H1 (cell line): ENCODE data around the gene BRPF3. TPM values are rescaled to one million over a fixed set of nuclear protein-coding genes. Genes with fewer than 3 reads are reported as not detected.

Experiments
- CTCF ChIA-PET: fragments of 300-600 bp; sonication (Branson Sonifier 250); formaldehyde crosslinking; loops from one replicate; lab custom pipeline; 2021; ENCODE audit not compliant: partially characterized antibody; lab: Charles Lee
- POLR2A ChIA-PET: fragments of 300-600 bp; sonication (Branson Sonifier 250); formaldehyde crosslinking; loops from one replicate; lab custom pipeline; 2021; ENCODE audit warnings: inconsistent platforms; ENCODE audit not compliant: partially characterized antibody; lab: Charles Lee
- DNase-seq, 2 experiments: peaks; one replicate each; pipeline versions ENCODE4 v3.0.0 to v3.0.0-alpha.2; 2010 to 2022; ENCODE audit warnings: low spot score in 2 of 2, low read depth in 1 of 2, mixed read lengths in 1 of 2
- FAIRE-seq: peaks from 2 replicates; lab custom pipeline; 2011; peaks lifted over from hg19 to GRCh38; lab: Jason Lieb, UNC
- H2AFZ ChIP-seq: 2 replicates; pipeline ENCODE4 v1.8.1; 2012; ENCODE audit warnings: low read length, inconsistent platforms
- H2AK5ac ChIP-seq: 2 replicates; pipeline ENCODE4 v1.6.1; 2013; ENCODE audit warnings: low read depth, low read length
- H2BK120ac ChIP-seq: replicated peaks from 2 replicates; pipeline ENCODE3; 2013; ENCODE audit warnings: low read depth, low read length, inconsistent platforms
- H2BK12ac ChIP-seq: 2 replicates; pipeline ENCODE4 v1.6.1; 2013; ENCODE audit warnings: low read depth, low read length
- H2BK15ac ChIP-seq: 2 replicates; pipeline ENCODE4 v1.6.1; 2013; ENCODE audit warnings: low read length
- H2BK20ac ChIP-seq: 2 replicates; pipeline ENCODE4 v1.6.1; 2013; ENCODE audit warnings: low read length
- H2BK5ac ChIP-seq: 2 replicates; pipeline ENCODE4 v1.6.1; 2013; ENCODE audit warnings: low read depth, low read length
- H3K14ac ChIP-seq: 2 replicates; pipeline ENCODE4 v1.6.1; 2013; ENCODE audit warnings: inconsistent platforms; ENCODE audit not compliant: insufficient read length
- H3K18ac ChIP-seq: 2 replicates; pipeline ENCODE4 v1.6.1; 2013; ENCODE audit warnings: low read length; ENCODE audit errors: extremely low read depth
- H3K23ac ChIP-seq: 2 replicates; pipeline ENCODE4 v1.6.1; 2013; ENCODE audit warnings: inconsistent platforms; ENCODE audit not compliant: insufficient read length
- H3K23me2 ChIP-seq: 2 replicates; pipeline ENCODE4 v1.6.1; 2013; ENCODE audit warnings: low read depth, low read length
- H3K27ac ChIP-seq: 2 replicates; pipeline ENCODE4 v1.6.1; 2011; ENCODE audit warnings: low read depth, low read length, inconsistent platforms
- H3K27me3 ChIP-seq, 4 experiments: replicated peaks in 1 of 4; 1 replicate in 1 of 4; 2 replicates in 3 of 4; pipeline versions ENCODE4 v1.6.1 to v1.8.1; 2011 to 2013; ENCODE audit warnings: low read length in 3 of 4, mild to moderate bottlenecking in 3 of 4, inconsistent platforms in 2 of 4, mixed read lengths in 2 of 4, moderate library complexity in 1 of 4; ENCODE audit not compliant: control insufficient read depth in 3 of 4, insufficient read depth in 3 of 4; ENCODE audit errors: extremely low read depth in 1 of 4
- H3K36me3 ChIP-seq, 4 experiments: 2 replicates each; pipeline versions ENCODE4 v1.6.1 to v1.8.1; 2011 to 2013; ENCODE audit warnings: mild to moderate bottlenecking in 4 of 4, low read length in 3 of 4, moderate library complexity in 2 of 4, control low read depth in 1 of 4, inconsistent platforms in 1 of 4; ENCODE audit not compliant: insufficient read depth in 4 of 4, control insufficient read depth in 2 of 4
- H3K4ac ChIP-seq: replicated peaks from 2 replicates; pipeline ENCODE3; 2013; ENCODE audit warnings: low read length, low read depth, mixed read lengths, inconsistent platforms; ENCODE audit not compliant: insufficient read length
- H3K4me1 ChIP-seq, 4 experiments: replicated peaks in 1 of 4; 1 replicate in 1 of 4; 2 replicates in 3 of 4; pipeline versions ENCODE4 v1.6.1 to v1.8.1; 2011 to 2013; ENCODE audit warnings: low read length in 3 of 4, inconsistent platforms in 2 of 4, mixed read lengths in 1 of 4; ENCODE audit not compliant: insufficient read depth in 4 of 4, control insufficient read depth in 3 of 4
- H3K4me2 ChIP-seq, 2 experiments: 2 replicates each; pipeline versions ENCODE4 v1.6.1 to v1.8.1; 2011 to 2013; ENCODE audit warnings: low read depth in 2 of 2, low read length in 2 of 2, control low read depth in 1 of 2, inconsistent platforms in 1 of 2, mild to moderate bottlenecking in 1 of 2; ENCODE audit not compliant: insufficient read depth in 1 of 2
- H3K4me3 ChIP-seq, 4 experiments: fragments of 200-600, 300-600 bp in 1 of 4; sonication (generic), shearing (Covaris generic), sonication (Bioruptor Twin) in 1 of 4; 2 replicates each; pipeline versions ENCODE4 v1.5.1 to v1.8.1; 2011 to 2016; ENCODE audit warnings: low read length in 4 of 4, low read depth in 3 of 4, control low read depth in 2 of 4, inconsistent platforms in 2 of 4, mild to moderate bottlenecking in 2 of 4, mixed read lengths in 1 of 4, moderate library complexity in 1 of 4; ENCODE audit not compliant: insufficient read depth in 2 of 4; ENCODE audit errors: extremely low read depth in 1 of 4
- H3K56ac ChIP-seq: replicated peaks from 2 replicates; pipeline ENCODE3; 2013; ENCODE audit warnings: low read depth, mild to moderate bottlenecking, mixed read lengths, low read length, inconsistent platforms; ENCODE audit not compliant: insufficient read length
- H3K79me1 ChIP-seq: 2 replicates; pipeline ENCODE4 v1.6.1; 2013; ENCODE audit warnings: low read depth, low read length, control low read depth
- H3K79me2 ChIP-seq, 2 experiments: 2 replicates each; pipeline versions ENCODE4 v1.6.1 to v1.8.1; 2012 to 2013; ENCODE audit warnings: low read length in 2 of 2, mild to moderate bottlenecking in 2 of 2, inconsistent platforms in 1 of 2; ENCODE audit not compliant: insufficient read depth in 2 of 2, control insufficient read depth in 1 of 2
- H3K9ac ChIP-seq, 4 experiments: replicated peaks in 1 of 4; 1 replicate in 1 of 4; 2 replicates in 3 of 4; pipeline versions ENCODE4 v1.6.1 to v1.8.1; 2011 to 2013; ENCODE audit warnings: low read depth in 3 of 4, low read length in 3 of 4, control low read depth in 2 of 4, mild to moderate bottlenecking in 2 of 4, moderate library complexity in 2 of 4, inconsistent platforms in 1 of 4; ENCODE audit errors: extremely low read depth in 1 of 4
- H3K9me3 ChIP-seq, 2 experiments: 2 replicates each; pipeline versions ENCODE4 v1.6.1 to v1.8.1; 2012 to 2013; ENCODE audit warnings: mild to moderate bottlenecking in 2 of 2, moderate library complexity in 2 of 2, control low read depth in 1 of 2, inconsistent platforms in 1 of 2, low read depth in 1 of 2, low read length in 1 of 2, mixed read lengths in 1 of 2; ENCODE audit not compliant: insufficient read depth in 2 of 2
- H4K20me1 ChIP-seq, 2 experiments: replicated peaks in 1 of 2; 2 replicates each; pipeline versions ENCODE3 to v1.8.1; 2011 to 2013; ENCODE audit warnings: inconsistent platforms in 2 of 2, low read length in 2 of 2, mild to moderate bottlenecking in 1 of 2; ENCODE audit not compliant: insufficient read depth in 2 of 2, control insufficient read depth in 1 of 2
- H4K5ac ChIP-seq: 2 replicates; pipeline ENCODE4 v1.6.1; 2013; ENCODE audit warnings: low read length, low read depth, mixed read lengths, inconsistent platforms; ENCODE audit not compliant: insufficient read length
- H4K8ac ChIP-seq: 2 replicates; pipeline ENCODE4 v1.8.0; 2013; ENCODE audit warnings: mild to moderate bottlenecking, moderate library complexity, low read length, inconsistent platforms; ENCODE audit not compliant: insufficient read depth; ENCODE audit errors: extremely low read depth
- H4K91ac ChIP-seq: replicated peaks from 2 replicates; pipeline ENCODE3; 2013; ENCODE audit warnings: low read length, mixed read lengths, inconsistent platforms; ENCODE audit not compliant: insufficient read length
- EZH2 ChIP-seq: fragments of 200-600 bp; sonication (generic); IDR thresholded peaks from 2 replicates; pipeline ENCODE4 v1.7.1; 2012; ENCODE audit warnings: low read depth, mild to moderate bottlenecking, moderate library complexity, low read length, inconsistent platforms; ENCODE audit not compliant: severe bottlenecking
- HDAC6 ChIP-seq: IDR thresholded peaks from one replicate; pipeline ENCODE4 v1.7.1; 2012; ENCODE audit warnings: low read depth, mild to moderate bottlenecking, inconsistent platforms, low read length, moderate library complexity
- MAFK ChIP-seq: IDR thresholded peaks from 2 replicates; pipeline ENCODE4 v1.6.1; 2012; ENCODE audit warnings: low read depth, mild to moderate bottlenecking, improper control_type of control experiment, low read length
- PHF8 ChIP-seq: fragments of 200-600 bp; sonication (generic); conservative IDR thresholded peaks from 2 replicates; pipeline ENCODE4 v1.7.1; 2012; ENCODE audit warnings: low read depth, mild to moderate bottlenecking, inconsistent platforms, low read length, moderate library complexity
- POLR2A ChIP-seq, 2 experiments: IDR thresholded peaks; 1 replicate in 1 of 2; 2 replicates in 1 of 2; pipeline ENCODE4 v1.6.1; 2011; ENCODE audit warnings: low read depth in 2 of 2, low read length in 2 of 2, mild to moderate bottlenecking in 2 of 2; ENCODE audit errors: control extremely low read depth in 1 of 2
- POU5F1 ChIP-seq: IDR thresholded peaks from 2 replicates; pipeline ENCODE4 v1.6.1; 2011; ENCODE audit warnings: low read depth, mild to moderate bottlenecking, low read length, moderate library complexity
- SIN3A ChIP-seq, 2 experiments: IDR thresholded peaks in 1 of 2; conservative IDR thresholded peaks in 1 of 2; 2 replicates each; pipeline ENCODE4 v1.6.1; 2011 to 2012; ENCODE audit warnings: low read length in 2 of 2, improper control_type of control experiment in 1 of 2, low read depth in 1 of 2, mild to moderate bottlenecking in 1 of 2
- SP4 ChIP-seq: IDR thresholded peaks from 2 replicates; pipeline ENCODE4 v1.6.1; 2012; ENCODE audit warnings: low read length, inconsistent platforms
- SRF ChIP-seq: IDR thresholded peaks from 2 replicates; pipeline ENCODE4 v1.6.1; 2011; ENCODE audit warnings: mild to moderate bottlenecking, low read depth, low read length, moderate library complexity
- YY1 ChIP-seq: IDR thresholded peaks from 2 replicates; pipeline ENCODE4 v1.6.1; 2011; ENCODE audit warnings: low read depth, mild to moderate bottlenecking, low read length
- WGBS, 2 experiments: shearing (Covaris generic) in 1 of 2; methylation state at CpG; one replicate each; pipeline versions ENCODE4 v1.1.6 to v1.1.7; 2013 to 2015; ENCODE audit warnings: low lambda C conversion rate in 2 of 2, mixed read lengths in 2 of 2, inconsistent platforms in 1 of 2, low coverage in 1 of 2, missing lambda C conversion rate in 1 of 2; ENCODE audit not compliant: insufficient replicate concordance in 2 of 2, insufficient coverage in 1 of 2, insufficient read length in 1 of 2; ENCODE audit errors: extremely low coverage in 1 of 2, missing lambda C conversion rate in 1 of 2; 5-methylcytosine and 5-hydroxymethylcytosine counted together
- polyA plus RNA-seq, 7 experiments: library from polyadenylated mRNA; depleted of rRNA in 3 of 7; stranded (reverse) in 5 of 7; unstranded in 2 of 7; fragments of >200 nt in 5 of 7; fragments of 200-250 nt in 2 of 7; gene quantifications; 1 replicate in 5 of 7; 2 replicates in 1 of 7; 4 replicates in 1 of 7; pipeline versions ENCODE4 v1.2.1 to v1.2.3, GENCODE V29; 2011 to 2013; ENCODE audit warnings: missing spikeins in 2 of 7, mixed read lengths in 2 of 7
- total RNA-seq: library from RNA; stranded (reverse); fragmentation: NEBNext Ultra II Directional; extraction: Animal tissue kit (Norgen Biotek cat#: 25700); gene quantifications from 2 replicates; pipeline ENCODE4 v1.2.1, GENCODE V29; 2021

BRPF3 gene
- total and polyA plus RNA-seq, 2 of the 8 experiments (the other 6 are each of a cell fraction or from before 2014, with no cell fraction given), result 26.0 to 37.5 TPM

DNA sequence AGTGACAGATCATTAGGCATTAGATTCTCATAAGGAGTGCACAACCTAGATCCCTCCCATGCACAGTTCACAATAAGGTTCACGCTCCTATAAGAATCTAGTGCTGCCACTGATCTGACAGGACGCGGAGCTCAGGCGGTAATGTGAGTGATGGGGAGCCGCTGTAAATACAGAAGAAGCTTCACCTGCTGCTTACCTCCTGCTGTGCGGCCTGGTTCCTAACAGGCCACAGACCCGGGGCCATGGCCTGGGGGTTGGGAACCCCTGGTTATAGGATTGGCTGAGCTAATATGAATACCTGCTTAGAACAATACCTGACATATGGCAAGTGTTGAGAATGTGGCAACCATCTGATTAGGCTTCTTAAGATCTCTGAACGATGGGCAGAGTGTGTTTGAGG lies 75.7 kb downstream of the BRPF3 start:
- no peak overlapping the region for H2BK120ac ChIP-seq
- no peak overlapping the region for H4K91ac ChIP-seq
- no peak overlapping the region for H3K9ac ChIP-seq
- WGBS, 2 experiments, result 91% methylated on average over 8 of the region's 8 CpGs; no CpG with 5 or more reads in 1 of the 2 experiments
- H3K23ac ChIP-seq, result no peak overlapping the region
- H2BK20ac ChIP-seq, result no peak overlapping the region
- H3K4ac ChIP-seq, result no peak overlapping the region
- FAIRE-seq, result no peak
- peaks cover 0 to 5% (median 0%) of the 10 kb centered on the region in 4 experiments; a peak in 2 of 7 replicates for H3K4me1 ChIP-seq
- no peaks in the 10 kb centered on the region for H3K79me1 ChIP-seq
- H4K20me1 ChIP-seq, result no peaks in the 10 kb centered on the region
- H3K4me3 ChIP-seq, result no peak overlapping the region
- no peak overlapping the region for H4K8ac ChIP-seq
- H2BK5ac ChIP-seq, result no peak overlapping the region
- no peak overlapping the region for H2AK5ac ChIP-seq
- H3K14ac ChIP-seq, result no peak overlapping the region
- H2AFZ ChIP-seq, result no peak overlapping the region
- H3K9me3 ChIP-seq, result no peaks in the 10 kb centered on the region
- no peak overlapping the region for H2BK12ac ChIP-seq
- no peak overlapping the region for H2BK15ac ChIP-seq
- CTCF ChIA-PET, result interaction anchor here (0.7 to 2.1 kb wide), 7 partner anchors 11 to 88 kb away, joined by 3 to 7 read pairs (median 5); no protein-coding TSS in a partner anchor
- no peak for DNase-seq
- no peaks in the 10 kb centered on the region for H3K27me3 ChIP-seq
- H3K27ac ChIP-seq, result no peak overlapping the region
- no peaks in the 10 kb centered on the region for H3K79me2 ChIP-seq
- H4K5ac ChIP-seq, result no peak overlapping the region
- H3K56ac ChIP-seq, result no peak overlapping the region
- no peaks in the 10 kb centered on the region for H3K36me3 ChIP-seq
- POLR2A ChIA-PET, result no interaction called here
- no peak overlapping the region for H3K18ac ChIP-seq
- H3K4me2 ChIP-seq, result no peak overlapping the region
- TF ChIP-seq POLR2A (IDR thresholded peaks at IDR 0.05; ENCODE audit: control extremely low read depth in 1 of 2, low read depth in 2 of 2, low read length in 2 of 2) (no peak), EZH2 (no peak), MAFK (no peak), SRF (no peak), HDAC6 (no peak), SIN3A (conservative IDR thresholded peaks at IDR 0.05 in 1 of 2, IDR thresholded peaks at IDR 0.05 in 1 of 2; ENCODE audit: low read depth in 1 of 2, low read length in 2 of 2) (no peak), SP4 (no peak), YY1 (no peak), POU5F1 (no peak), PHF8 (no peak)
- no peaks in the 10 kb centered on the region for H3K23me2 ChIP-seq
